Duodenal mucosa (tissue), 2 donors: ENCODE measurements around the gene SYPL2.
"Not testable (repeated sequence)": the region's sequence is repeated elsewhere in the genome, so short reads cannot be mapped to it uniquely, and the experiment has no call there.

Experiments used
- H3K27ac ChIP-seq: one replicate; pipeline ENCODE4 v1.7.0; 2013; ENCODE audit warnings: low read depth, low read length
- H3K27me3 ChIP-seq, 2 donors: one replicate each; pipeline ENCODE4 v1.7.0; 2013; ENCODE audit warnings: low read length in 2 of 2, control low read depth in 1 of 2; ENCODE audit not compliant: insufficient read depth in 2 of 2, control insufficient read depth in 1 of 2
- H3K36me3 ChIP-seq, 2 donors: one replicate each; pipeline ENCODE4 v1.7.0; 2013; ENCODE audit warnings: low read length in 2 of 2, control low read depth in 1 of 2; ENCODE audit not compliant: insufficient read depth in 2 of 2, control insufficient read depth in 1 of 2
- H3K4me1 ChIP-seq, 2 donors: one replicate each; pipeline ENCODE4 v1.7.0; 2013; ENCODE audit warnings: low read length in 2 of 2, control low read depth in 1 of 2; ENCODE audit not compliant: insufficient read depth in 2 of 2, control insufficient read depth in 1 of 2
- H3K4me3 ChIP-seq, 2 donors: one replicate each; pipeline ENCODE4 v1.7.0; 2013; ENCODE audit warnings: low read length in 2 of 2, low read depth in 1 of 2
- H3K9ac ChIP-seq, 2 donors: one replicate each; pipeline ENCODE4 v1.7.0; 2013; ENCODE audit warnings: low read length in 2 of 2, low read depth in 1 of 2
- H3K9me3 ChIP-seq, 2 donors: one replicate each; pipeline ENCODE4 v1.7.0; 2013; ENCODE audit warnings: low read length in 2 of 2, control low read depth in 1 of 2; ENCODE audit not compliant: control insufficient read depth in 1 of 2

SYPL2 gene

DNA sequence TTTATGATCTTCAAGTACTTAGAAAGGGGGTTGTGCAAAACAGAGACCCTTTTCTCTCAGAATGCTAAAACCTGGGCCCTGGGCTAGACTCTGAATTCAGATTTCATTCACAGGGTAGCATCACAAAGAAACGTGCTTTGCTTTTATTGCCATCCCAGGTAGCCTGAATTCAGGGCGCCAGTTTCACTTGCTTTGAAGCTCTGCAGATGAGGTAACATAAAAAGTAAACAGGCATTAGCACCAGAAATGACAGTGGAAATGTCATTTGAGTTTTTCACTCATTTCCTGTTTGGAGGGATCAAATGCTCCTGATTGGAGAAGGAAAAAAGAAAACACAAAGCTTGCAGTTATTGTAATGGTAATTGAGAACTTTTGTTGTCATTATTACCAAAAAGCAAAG is 2.6 kb downstream of the SYPL2 start:
- H3K27me3 ChIP-seq = peaks cover 42 to 58% of the 10 kb centered on the region in 2 donors
- no peaks in the 10 kb centered on the region for H3K9me3 ChIP-seq
- H3K4me3 ChIP-seq = no peak overlapping the region
- no peak overlapping the region for H3K9ac ChIP-seq
- H3K27ac ChIP-seq = no peak overlapping the region
- H3K4me1 ChIP-seq = peaks cover 0 to 4% of the 10 kb centered on the region in 2 donors
- H3K36me3 ChIP-seq = no peaks in the 10 kb centered on the region

DNA sequence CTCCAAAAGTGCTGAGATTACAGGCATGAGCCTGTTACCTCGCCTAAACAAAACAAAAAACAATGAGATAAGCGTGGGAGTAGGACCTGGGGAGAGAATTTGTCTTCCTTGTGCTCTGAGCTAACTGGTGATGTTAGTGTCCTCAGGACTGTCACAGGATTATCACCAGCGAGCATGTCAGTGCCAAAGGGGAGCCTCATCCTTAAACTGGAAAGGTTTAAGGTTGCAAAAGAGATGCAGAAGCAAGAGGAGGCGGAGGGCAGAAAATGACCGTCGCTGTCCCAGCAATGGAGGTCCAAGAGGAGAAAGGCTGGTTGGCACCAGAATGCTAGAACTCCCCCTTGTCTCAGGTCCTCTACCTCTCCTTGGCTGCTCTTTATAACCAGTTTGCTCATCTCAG is 3.9 kb downstream of the SYPL2 start:
- Histone ChIP-seq H3K9ac (no peak overlapping the region), H3K4me1 (peaks cover 0 to 4% of the 10 kb centered on the region in 2 donors), H3K36me3 (no peaks in the 10 kb centered on the region), H3K27me3 (peaks cover 33 to 44% of the 10 kb centered on the region in 2 donors), H3K27ac (no peak overlapping the region), H3K9me3 (no peaks in the 10 kb centered on the region), H3K4me3 (no peak overlapping the region)

DNA sequence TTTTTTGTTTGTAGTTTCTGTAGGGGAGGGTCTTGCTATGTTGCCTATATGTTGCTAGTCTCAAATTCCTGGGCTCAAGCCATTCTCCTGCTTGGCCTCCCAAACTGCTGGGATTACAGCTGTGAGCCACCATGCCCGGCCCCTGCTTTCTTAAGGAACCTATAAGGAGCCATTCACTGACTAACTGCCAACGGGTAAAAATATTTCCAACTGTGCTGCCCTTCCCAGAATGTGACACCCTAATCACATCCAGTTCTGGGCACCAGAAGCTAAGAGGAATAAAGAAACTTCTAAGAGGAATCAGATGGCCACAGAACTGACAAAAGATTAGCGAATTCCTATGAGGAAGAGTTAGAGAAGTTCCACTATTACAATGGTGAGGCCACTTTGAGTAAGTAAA is 6.4 kb downstream of the SYPL2 start:
- H3K9me3 ChIP-seq = no peaks in the 10 kb centered on the region
- H3K36me3 ChIP-seq = no peaks in the 10 kb centered on the region

GRCh38 chr1:109473284-109474057 is 7.1 kb downstream of the SYPL2 start:
- H3K9ac ChIP-seq, H3K27ac ChIP-seq, H3K4me1 ChIP-seq, H3K9me3 ChIP-seq, H3K36me3 ChIP-seq, H3K4me3 ChIP-seq: not testable (repeated sequence)
- peaks cover 13 to 23% of the 10 kb centered on the region in 2 donors for H3K27me3 ChIP-seq

More for the DNA sequence above, 6.4 kb downstream of the SYPL2 start:
- Histone ChIP-seq H3K4me3 (no peak overlapping the region), H3K9ac (no peak overlapping the region), H3K4me1 (no peaks in the 10 kb centered on the region), H3K27ac (no peak overlapping the region), H3K27me3 (peaks cover 19 to 30% of the 10 kb centered on the region in 2 donors)

DNA sequence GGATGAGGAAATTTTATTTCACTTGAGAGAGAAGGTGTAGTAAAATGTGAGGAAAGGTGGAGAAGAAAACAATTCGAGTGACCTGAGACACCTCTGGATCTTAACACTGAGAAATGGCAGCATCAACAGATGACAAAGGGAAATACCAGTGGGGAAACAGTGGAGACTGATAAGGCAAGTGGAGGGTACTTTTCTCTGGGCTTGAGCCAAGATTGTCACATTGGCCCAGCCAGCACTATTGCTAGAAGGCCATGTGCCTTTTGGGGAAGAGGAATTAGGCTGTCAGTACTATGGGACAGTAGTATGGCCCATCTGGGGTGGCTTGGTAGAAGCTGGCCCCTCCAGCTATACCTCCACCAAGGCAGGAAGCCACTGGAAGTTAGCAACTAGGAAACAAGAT is 8.4 kb downstream of the SYPL2 start:
- no peak overlapping the region for H3K27ac ChIP-seq

DNA sequence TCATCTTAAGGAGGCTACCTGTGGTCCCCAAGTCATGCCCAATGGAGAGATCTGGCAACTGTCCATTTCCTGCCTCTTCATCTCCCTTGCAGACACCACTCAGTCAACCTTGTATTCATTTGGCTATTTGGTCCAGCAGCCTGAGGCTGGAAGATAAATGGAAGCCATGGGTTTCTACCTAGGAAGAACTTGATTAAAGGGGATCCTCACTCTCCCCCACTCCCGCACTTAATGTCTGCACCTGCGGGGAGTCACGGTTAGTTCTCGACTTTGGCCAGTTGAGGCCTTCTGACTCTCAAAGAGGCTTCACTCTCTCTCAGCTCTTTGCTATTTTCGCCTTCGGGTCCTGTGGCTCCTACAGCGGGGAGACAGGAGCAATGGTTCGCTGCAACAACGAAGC is 8.9 kb downstream of the SYPL2 start:
- no peaks in the 10 kb centered on the region for H3K4me1 ChIP-seq
- no peak overlapping the region for H3K4me3 ChIP-seq
- H3K27me3 ChIP-seq = peaks cover 8 to 11% of the 10 kb centered on the region in 2 donors

More for the DNA sequence above, 8.4 kb downstream of the SYPL2 start:
- Histone ChIP-seq H3K9ac (no peak overlapping the region), H3K27me3 (peaks cover 13 to 16% of the 10 kb centered on the region in 2 donors), H3K9me3 (no peaks in the 10 kb centered on the region), H3K36me3 (no peaks in the 10 kb centered on the region), H3K4me1 (no peaks in the 10 kb centered on the region), H3K4me3 (no peak overlapping the region)

GRCh38 chr1:109476825-109477224 is 10.5 kb downstream of the SYPL2 start:
- Histone ChIP-seq H3K9me3 (no peaks in the 10 kb centered on the region), H3K27me3 (peaks cover 0 to 3% of the 10 kb centered on the region in 2 donors), H3K27ac (no peak overlapping the region), H3K4me1 (no peaks in the 10 kb centered on the region), H3K9ac (no peak overlapping the region), H3K4me3 (no peak overlapping the region), H3K36me3 (no peaks in the 10 kb centered on the region)

More for the DNA sequence above, 8.9 kb downstream of the SYPL2 start:
- no peak overlapping the region for H3K27ac ChIP-seq
- no peak overlapping the region for H3K9ac ChIP-seq
- H3K36me3 ChIP-seq = no peaks in the 10 kb centered on the region
- no peaks in the 10 kb centered on the region for H3K9me3 ChIP-seq

- H3K9me3 ChIP-seq = no peaks in the 10 kb centered on the region
- H3K9ac ChIP-seq = no peak overlapping the region
- no peak overlapping the region for H3K4me3 ChIP-seq
- no peaks in the 10 kb centered on the region for H3K36me3 ChIP-seq
- H3K4me1 ChIP-seq = peaks cover 0 to under 1% of the 10 kb centered on the region in 2 donors
- no peak overlapping the region for H3K27ac ChIP-seq
- peaks cover 0 to 8% of the 10 kb centered on the region in 2 donors for H3K27me3 ChIP-seq
Observed at GRCh38 chr1:109477821-109478220, 11.5 kb downstream of the SYPL2 start.

GRCh38 chr1:109478806-109479205 is 12.5 kb downstream of the SYPL2 start:
- Histone ChIP-seq H3K27ac (no peak overlapping the region), H3K9me3 (no peaks in the 10 kb centered on the region), H3K9ac (no peak overlapping the region), H3K36me3 (no peaks in the 10 kb centered on the region), H3K4me3 (no peak overlapping the region), H3K4me1 (peaks cover 6 to 7% of the 10 kb centered on the region in 2 donors), H3K27me3 (peaks cover 0 to 8% of the 10 kb centered on the region in 2 donors)

- Histone ChIP-seq H3K36me3 (no peaks in the 10 kb centered on the region), H3K27ac (no peak overlapping the region), H3K4me3 (no peak overlapping the region)
Observed at GRCh38 chr1:109479311-109479710, 13.0 kb downstream of the SYPL2 start.

More at GRCh38 chr1:109479311-109479710, 13.0 kb downstream of the SYPL2 start:
- Histone ChIP-seq H3K9me3 (no peaks in the 10 kb centered on the region), H3K4me1 (peaks cover 6 to 10% of the 10 kb centered on the region in 2 donors), H3K9ac (no peak overlapping the region), H3K27me3 (peaks cover 0 to 8% of the 10 kb centered on the region in 2 donors)
